Panc1 (cell line): Measurements from ENCODE around the gene SLC23A3. TPM values are rescaled to one million over a fixed set of nuclear protein-coding genes. Genes with fewer than 3 reads are reported as not detected.

ENCODE experiments used
- ATAC-seq: fragments of 200-7000 bp; cut with Tn5 transposase; 2 replicates; pipeline ENCODE4 v1.9.1; 2020; ENCODE audit warnings: mild to moderate bottlenecking, moderate library complexity
- BruUV-seq: library from RNA; stranded (reverse); fragments of 400-500 nt; replicated peaks from 2 replicates; lab custom pipeline; 2021; lab: Mats Ljungman, UMichigan
- CTCF ChIA-PET: fragments of 300-600 bp; sonication (Branson Sonifier 250); formaldehyde crosslinking; loops from one replicate; lab custom pipeline; 2022; ENCODE audit warnings: antibody characterized with exemption; lab: Charles Lee
- POLR2A ChIA-PET: fragments of 300-600 bp; sonication (Branson Sonifier 250); formaldehyde crosslinking; loops from one replicate; lab custom pipeline; 2022; ENCODE audit warnings: antibody characterized with exemption; lab: Charles Lee
- DNase-seq: peaks from one replicate; pipeline ENCODE4 v3.0.0-alpha.2; 2010; ENCODE audit warnings: low read depth, low spot score
- H3K27ac ChIP-seq: 2 replicates; pipeline ENCODE4 v1.5.1; 2011; ENCODE audit warnings: mild to moderate bottlenecking, low read length, inconsistent platforms
- H3K27me3 ChIP-seq: fragments of 200-500 bp; sonication (Bioruptor generic); 2 replicates; pipeline ENCODE4 v1.6.0; 2014; ENCODE audit warnings: low read length, inconsistent platforms; ENCODE audit not compliant: control insufficient read depth, insufficient read depth
- H3K36me3 ChIP-seq: fragments of 200-500 bp; sonication (Bioruptor generic); 2 replicates; pipeline ENCODE4 v1.5.1; 2014; ENCODE audit warnings: inconsistent platforms, mild to moderate bottlenecking, low read length, moderate library complexity; ENCODE audit not compliant: control insufficient read depth, insufficient read depth
- H3K4me1 ChIP-seq: 2 replicates; pipeline ENCODE4 v1.5.1; 2011; ENCODE audit warnings: inconsistent platforms, mild to moderate bottlenecking, low read length, moderate library complexity; ENCODE audit not compliant: control insufficient read depth, insufficient read depth
- H3K4me3 ChIP-seq, 2 experiments: 2 replicates each; pipeline ENCODE4 v1.5.1; 2011 to 2012; ENCODE audit warnings: low read depth in 2 of 2, low read length in 2 of 2, mild to moderate bottlenecking in 2 of 2, inconsistent platforms in 1 of 2, moderate library complexity in 1 of 2
- H3K9me3 ChIP-seq: fragments of 200-500 bp; sonication (Bioruptor generic); 2 replicates; pipeline ENCODE4 v1.5.1; 2014; ENCODE audit warnings: low read depth, mild to moderate bottlenecking, inconsistent platforms, low read length, moderate library complexity; ENCODE audit not compliant: control insufficient read depth, insufficient read depth
- CTCF ChIP-seq: fragments of 450-650 bp; IDR thresholded peaks from 2 replicates; pipeline ENCODE4 v1.5.1; 2017; ENCODE audit warnings: mild to moderate bottlenecking
- POLR2AphosphoS5 ChIP-seq: IDR thresholded peaks from 2 replicates; pipeline ENCODE4 v1.6.1; 2012; ENCODE audit warnings: mild to moderate bottlenecking, low read depth, low read length, moderate library complexity
- SIN3A ChIP-seq: IDR thresholded peaks from 2 replicates; pipeline ENCODE4 v1.6.1; 2012; ENCODE audit warnings: low read depth, mild to moderate bottlenecking, low read length, moderate library complexity, borderline replicate concordance; ENCODE audit not compliant: insufficient read depth
- TCF7L2 ChIP-seq: IDR thresholded peaks from 2 replicates; pipeline ENCODE4 v1.6.1; 2011; ENCODE audit warnings: mild to moderate bottlenecking, low read depth, low read length, inconsistent platforms
- in situ Hi-C: cut with HindIII; loops from 2 replicates; pipeline ENCODE4 v1.10.0; 2016; ENCODE audit warnings: low sequenced_read_pairs, low pct_unique_long_range_greater_than_20kb
- intact Hi-C: fragments of 100-400 bp; cut with micrococcal nuclease; formaldehyde crosslinking; loops from one replicate; pipeline ENCODE4 v1.10.0; 2022; ENCODE audit not compliant: unreplicated experiment
- total RNA-seq: library from RNA; stranded (reverse); gene quantifications from one replicate; pipeline ENCODE4 v1.2.1, GENCODE V29; 2021; ENCODE audit not compliant: unreplicated experiment
- TF ChIP-seq, protein P1 (sequence below), 2 experiments: IDR thresholded peaks; 2 replicates each; pipeline ENCODE4 v1.6.1; 2011 to 2012; ENCODE audit warnings: low read depth in 2 of 2, control low read depth in 1 of 2, low read length in 1 of 2, mild to moderate bottlenecking in 1 of 2, moderate library complexity in 1 of 2; ENCODE audit not compliant: insufficient read depth in 1 of 2

SLC23A3 gene
- total RNA-seq, 1 experiment from 2014 or later = 3.3 TPM

DNA sequence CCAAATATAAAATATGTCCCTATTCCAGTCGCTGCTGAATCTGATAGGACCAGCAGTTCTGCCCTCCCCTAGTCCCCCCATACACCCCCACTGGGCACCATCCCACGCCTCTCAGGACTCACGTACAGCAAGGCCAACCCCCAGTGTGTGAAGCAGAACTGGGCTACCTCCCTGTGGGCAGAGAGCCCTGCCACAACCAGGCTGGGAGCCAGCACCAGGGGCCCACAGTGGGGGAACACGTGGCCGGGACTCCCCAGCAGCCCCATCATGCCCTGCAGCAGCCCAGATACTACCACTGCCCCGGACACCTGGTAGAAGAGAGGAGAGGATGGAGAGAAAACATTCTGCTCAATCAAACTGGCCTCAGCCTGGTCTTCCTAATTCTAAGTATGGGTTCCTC is 1.3 kb downstream of the SLC23A3 start:
- intact Hi-C loops = loop anchor here (10.0 kb wide), 1 partner anchor 46 kb away; the partner anchor contains the start of gene ABCB6
- CTCF ChIA-PET = no interaction called here
- Histone ChIP-seq H3K4me1 (no peaks in the 10 kb centered on the region), H3K36me3 (no peaks in the 10 kb centered on the region), H3K27me3 (no peaks in the 10 kb centered on the region), H3K4me3 (no peak overlapping the region), H3K27ac (no peak overlapping the region), H3K9me3 (no peaks in the 10 kb centered on the region)
- in situ Hi-C loops = no loop called here
- TF ChIP-seq, protein P1, sequence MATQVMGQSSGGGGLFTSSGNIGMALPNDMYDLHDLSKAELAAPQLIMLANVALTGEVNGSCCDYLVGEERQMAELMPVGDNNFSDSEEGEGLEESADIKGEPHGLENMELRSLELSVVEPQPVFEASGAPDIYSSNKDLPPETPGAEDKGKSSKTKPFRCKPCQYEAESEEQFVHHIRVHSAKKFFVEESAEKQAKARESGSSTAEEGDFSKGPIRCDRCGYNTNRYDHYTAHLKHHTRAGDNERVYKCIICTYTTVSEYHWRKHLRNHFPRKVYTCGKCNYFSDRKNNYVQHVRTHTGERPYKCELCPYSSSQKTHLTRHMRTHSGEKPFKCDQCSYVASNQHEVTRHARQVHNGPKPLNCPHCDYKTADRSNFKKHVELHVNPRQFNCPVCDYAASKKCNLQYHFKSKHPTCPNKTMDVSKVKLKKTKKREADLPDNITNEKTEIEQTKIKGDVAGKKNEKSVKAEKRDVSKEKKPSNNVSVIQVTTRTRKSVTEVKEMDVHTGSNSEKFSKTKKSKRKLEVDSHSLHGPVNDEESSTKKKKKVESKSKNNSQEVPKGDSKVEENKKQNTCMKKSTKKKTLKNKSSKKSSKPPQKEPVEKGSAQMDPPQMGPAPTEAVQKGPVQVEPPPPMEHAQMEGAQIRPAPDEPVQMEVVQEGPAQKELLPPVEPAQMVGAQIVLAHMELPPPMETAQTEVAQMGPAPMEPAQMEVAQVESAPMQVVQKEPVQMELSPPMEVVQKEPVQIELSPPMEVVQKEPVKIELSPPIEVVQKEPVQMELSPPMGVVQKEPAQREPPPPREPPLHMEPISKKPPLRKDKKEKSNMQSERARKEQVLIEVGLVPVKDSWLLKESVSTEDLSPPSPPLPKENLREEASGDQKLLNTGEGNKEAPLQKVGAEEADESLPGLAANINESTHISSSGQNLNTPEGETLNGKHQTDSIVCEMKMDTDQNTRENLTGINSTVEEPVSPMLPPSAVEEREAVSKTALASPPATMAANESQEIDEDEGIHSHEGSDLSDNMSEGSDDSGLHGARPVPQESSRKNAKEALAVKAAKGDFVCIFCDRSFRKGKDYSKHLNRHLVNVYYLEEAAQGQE (IDR thresholded peaks at IDR 0.05; ENCODE audit: insufficient read depth in 1 of 2, low read depth in 2 of 2, low read length in 1 of 2) = no peak
- TF ChIP-seq SIN3A = no peak
- no peak for TF ChIP-seq CTCF
- no peak for TF ChIP-seq POLR2AphosphoS5
- TF ChIP-seq TCF7L2 = no peak
- no TSS peak for BruUV-seq
- ATAC-seq (no peak), DNase-seq (no peak)
- POLR2A ChIA-PET = no interaction called here

- Histone ChIP-seq H3K4me3 (no peak overlapping the region), H3K4me1 (no peaks in the 10 kb centered on the region), H3K27ac (no peak overlapping the region), H3K9me3 (no peaks in the 10 kb centered on the region), H3K36me3 (no peaks in the 10 kb centered on the region), H3K27me3 (no peaks in the 10 kb centered on the region)
- no TSS peak for BruUV-seq
- intact Hi-C loops = loop anchor here (10.0 kb wide), 1 partner anchor 47 kb away; the partner anchor contains the start of gene ABCB6
- ChIA-PET CTCF (no interaction called here), POLR2A (no interaction called here)
- no peak for ATAC-seq
- DNase-seq = no peak
- in situ Hi-C loops = no loop called here
- TF ChIP-seq POLR2AphosphoS5 (no peak), SIN3A (no peak), TCF7L2 (no peak), CTCF (no peak)
- TF ChIP-seq, protein P1 (IDR thresholded peaks at IDR 0.05; ENCODE audit: insufficient read depth in 1 of 2, low read depth in 2 of 2, low read length in 1 of 2) = no peak
These were observed 1.8 kb downstream of the SLC23A3 start for GRCh38 chr2:219167997-219168396.
